ENCODE data around the gene SMARCA1.

DNA sequence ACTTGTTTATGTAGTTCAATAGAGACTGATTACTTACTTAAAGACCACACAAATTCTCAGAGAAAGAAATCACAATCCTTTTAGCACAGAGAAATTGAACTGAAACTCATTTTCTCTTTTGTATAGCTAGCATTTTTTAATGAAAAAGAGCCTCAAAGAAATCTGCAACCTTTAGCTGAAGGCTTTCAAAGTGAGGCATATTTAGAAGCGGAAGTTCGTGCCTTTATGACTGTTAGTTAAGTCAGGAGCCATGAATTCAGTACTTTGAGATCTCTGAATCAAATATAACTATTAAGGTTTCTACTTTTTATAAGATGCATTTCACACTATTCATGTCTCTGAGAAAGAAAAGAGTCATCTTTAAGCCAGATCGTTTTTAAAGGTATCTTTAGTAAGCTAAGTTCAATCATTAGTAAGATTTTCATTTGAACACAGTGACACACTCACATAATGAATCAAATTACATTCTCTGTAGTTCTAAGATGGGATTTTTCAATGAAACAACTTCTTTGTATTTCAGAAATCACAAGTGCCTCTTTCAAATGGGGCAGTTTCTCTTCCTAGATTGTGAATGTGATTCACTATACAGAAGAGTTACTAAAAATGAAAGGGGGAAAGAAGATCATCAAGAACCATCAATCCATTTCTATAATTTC is 61.4 kb downstream of the SMARCA1 start:
- TF ChIP-seq YY1 (IDR thresholded peaks at IDR 0.05; ENCODE audit: insufficient read depth, insufficient read length) (no peak), ZNF274 (IDR thresholded peaks at IDR 0.05; ENCODE audit: low read depth, low read length) (no peak), SUZ12 (IDR thresholded peaks at IDR 0.05; ENCODE audit: extremely low read depth, insufficient read depth, insufficient read length) (no peak)

All from NT2/D1 (cell line).